HCT116 (cell line): ENCODE measurements around the gene FRMD3. TPM values are rescaled to one million over a fixed set of nuclear protein-coding genes. Genes with fewer than 3 reads are reported as not detected.

Experiments
- ATAC-seq: fragments of 200-7000 bp; cut with Tn5 transposase; 2 replicates; pipeline ENCODE4 v1.9.1; 2020; ENCODE audit warnings: mild to moderate bottlenecking, moderate library complexity
- BruUV-seq: library from RNA; stranded (reverse); fragments of 400-500 nt; replicated peaks from 2 replicates; lab custom pipeline; 2021; lab: Mats Ljungman, UMichigan
- CTCF ChIA-PET: fragments of 300-600 bp; sonication (Branson Sonifier 250); formaldehyde crosslinking; loops from one replicate; lab custom pipeline; 2021; ENCODE audit warnings: antibody characterized with exemption; lab: Charles Lee
- POLR2A ChIA-PET: fragments of 300-600, 350-600 bp; sonication (Branson Sonifier 250); formaldehyde crosslinking; loops from one replicate; lab custom pipeline; 2021; ENCODE audit warnings: antibody characterized with exemption; lab: Charles Lee
- RAD21 ChIA-PET, 2 experiments: fragments of 300-600 bp; sonication (Branson Sonifier 250); formaldehyde crosslinking; loops; one replicate each; lab custom pipeline; 2023; ENCODE audit warnings: low total read pairs in 2 of 2; ENCODE audit not compliant: uncharacterized antibody in 2 of 2, unreplicated experiment in 2 of 2, low non-redundant PET in 1 of 2; lab: Charles Lee
- DNase-seq: peaks from one replicate; pipeline ENCODE4 v3.0.0-alpha.2; 2010; ENCODE audit warnings: low read depth, low spot score
- H2AFZ ChIP-seq: fragments of 200-600 bp; shearing (Covaris generic), sonication (generic); 2 replicates; pipeline ENCODE4 v1.6.1; 2017; ENCODE audit warnings: low read depth, mixed run types, mixed read lengths, antibody characterized with exemption, low read length; ENCODE audit not compliant: poor library complexity, severe bottlenecking
- H3K27ac ChIP-seq: 2 replicates; pipeline ENCODE4 v1.5.1; 2012; ENCODE audit warnings: low read depth, low read length
- H3K27me3 ChIP-seq: fragments of 200-600 bp; sonication (generic); 2 replicates; pipeline ENCODE4 v1.6.1; 2016; ENCODE audit warnings: mixed run types, low read length, mixed read lengths; ENCODE audit not compliant: insufficient read depth
- H3K36me3 ChIP-seq, 2 experiments: fragments of 200-500 bp in 1 of 2; fragments of 200-600 bp in 1 of 2; sonication (Bioruptor generic) in 1 of 2; sonication (generic) in 1 of 2; 2 replicates each; pipeline versions ENCODE4 v1.5.1 to v1.6.1; 2014 to 2016; ENCODE audit warnings: low read length in 2 of 2, inconsistent platforms in 1 of 2, mixed read lengths in 1 of 2, mixed run types in 1 of 2; ENCODE audit not compliant: insufficient read depth in 2 of 2, control insufficient read depth in 1 of 2
- H3K4me1 ChIP-seq, 2 experiments: fragments of 200-600 bp in 1 of 2; sonication (generic) in 1 of 2; 2 replicates each; pipeline versions ENCODE4 v1.5.1 to v1.6.1; 2012 to 2017; ENCODE audit warnings: low read length in 2 of 2, inconsistent platforms in 1 of 2, mild to moderate bottlenecking in 1 of 2, mixed read lengths in 1 of 2, mixed run types in 1 of 2, moderate library complexity in 1 of 2; ENCODE audit not compliant: insufficient read depth in 2 of 2, control insufficient read depth in 1 of 2
- H3K4me2 ChIP-seq: fragments of 200-600 bp; sonication (generic); 2 replicates; pipeline ENCODE4 v1.6.1; 2017; ENCODE audit warnings: mixed run types, low read length, mixed read lengths
- H3K4me3 ChIP-seq, 2 experiments: fragments of 200-600 bp in 1 of 2; sonication (generic) in 1 of 2; replicated peaks in 1 of 2; 2 replicates each; pipeline ENCODE4 v1.5.1; 2011 to 2016; ENCODE audit warnings: low read length in 2 of 2, control low read depth in 1 of 2, low read depth in 1 of 2, mild to moderate bottlenecking in 1 of 2, mixed read lengths in 1 of 2, mixed run types in 1 of 2
- H3K79me2 ChIP-seq: fragments of 200-600 bp; sonication (generic); 2 replicates; pipeline ENCODE4 v1.6.1; 2017; ENCODE audit warnings: mild to moderate bottlenecking, mixed run types, low read length, moderate library complexity, mixed read lengths; ENCODE audit not compliant: insufficient read depth
- H3K9ac ChIP-seq: fragments of 200-600 bp; sonication (generic); 2 replicates; pipeline ENCODE4 v1.6.1; 2016; ENCODE audit warnings: low read length, mixed read lengths
- H3K9me2 ChIP-seq: fragments of 200-600 bp; sonication (generic), shearing (Covaris generic); 2 replicates; pipeline ENCODE4 v1.6.1; 2017; ENCODE audit warnings: mixed run types, mild to moderate bottlenecking, moderate library complexity; ENCODE audit not compliant: insufficient read depth
- H3K9me3 ChIP-seq, 2 experiments: fragments of 200-500 bp in 1 of 2; fragments of 200-600 bp in 1 of 2; sonication (Bioruptor generic) in 1 of 2; sonication (generic) in 1 of 2; 2 replicates each; pipeline ENCODE4 v1.6.1; 2014 to 2017; ENCODE audit warnings: low read length in 2 of 2, mixed read lengths in 2 of 2, inconsistent platforms in 1 of 2, low read depth in 1 of 2, mild to moderate bottlenecking in 1 of 2, mixed run types in 1 of 2, moderate library complexity in 1 of 2; ENCODE audit not compliant: control insufficient read depth in 1 of 2, insufficient read depth in 1 of 2
- H4K20me1 ChIP-seq: fragments of 200-600 bp; sonication (generic), shearing (Covaris generic); 2 replicates; pipeline ENCODE4 v1.6.1; 2017; ENCODE audit warnings: mixed run types, mild to moderate bottlenecking, moderate library complexity; ENCODE audit not compliant: insufficient read depth
- EZH2phosphoT487 ChIP-seq: fragments of 200-600 bp; IDR thresholded peaks from 2 replicates; pipeline ENCODE4 v1.6.1; 2018; ENCODE audit warnings: antibody characterized with exemption, borderline replicate concordance
- JUND ChIP-seq: IDR thresholded peaks from 2 replicates; pipeline ENCODE4 v1.6.1; 2012
- POLR2A ChIP-seq: IDR thresholded peaks from 2 replicates; pipeline ENCODE4 v1.7.0; 2011; ENCODE audit warnings: borderline replicate concordance; ENCODE audit not compliant: insufficient read depth, insufficient read length; ENCODE audit errors: extremely low read depth
- RAD21 ChIP-seq: IDR thresholded peaks from 2 replicates; pipeline ENCODE4 v1.6.1; 2012; ENCODE audit warnings: low read depth, mild to moderate bottlenecking
- SRF ChIP-seq: IDR thresholded peaks from 2 replicates; pipeline ENCODE4 v1.6.1; 2012; ENCODE audit warnings: low read depth
- ZNF274 ChIP-seq: fragments of 200-500 bp; sonication (Bioruptor generic); IDR thresholded peaks from 2 replicates; pipeline ENCODE4 v1.6.1; 2014; ENCODE audit warnings: mild to moderate bottlenecking, low read depth, low read length, inconsistent platforms
- intact Hi-C: fragments of 100-400 bp; cut with micrococcal nuclease; formaldehyde crosslinking; loops from 2 replicates; pipeline ENCODE4 v1.10.0; 2022
- total RNA-seq: library from RNA; stranded (reverse); gene quantifications from one replicate; pipeline ENCODE4 v1.2.1, GENCODE V29; 2021; ENCODE audit not compliant: unreplicated experiment
- TF ChIP-seq, protein P1 (sequence below): IDR thresholded peaks from 2 replicates; pipeline ENCODE4 v1.6.1; 2012; ENCODE audit warnings: low read depth
- TF ChIP-seq, protein P2 (sequence below): IDR thresholded peaks from 2 replicates; pipeline ENCODE4 v1.6.1; 2012

FRMD3 gene
- total RNA-seq, 1 experiment from 2014 or later: 0.89 TPM

DNA sequence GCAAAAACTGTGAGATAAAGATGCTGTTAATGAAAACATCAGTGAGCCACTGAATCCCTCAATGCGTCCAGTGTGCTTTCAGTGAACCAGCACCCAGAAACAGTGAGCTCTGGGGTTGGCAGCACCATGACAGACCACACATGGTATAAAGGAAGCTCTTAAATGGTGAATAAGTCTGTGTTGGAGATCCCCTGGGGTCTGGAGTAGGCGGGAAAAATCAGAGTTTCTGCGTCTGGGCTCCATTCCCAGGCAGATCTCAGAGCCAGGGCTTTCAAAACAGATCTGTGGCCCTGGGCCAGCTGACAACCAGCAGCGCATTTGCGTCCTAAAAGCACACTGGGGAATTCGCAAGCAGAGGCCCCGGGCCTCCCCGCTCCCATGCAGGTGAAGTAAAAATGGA, 233.5 kb downstream of the FRMD3 start:
- H2AFZ ChIP-seq: no peak overlapping the region
- BruUV-seq: no TSS peak
- CTCF ChIA-PET: interaction anchor here (0.8 kb wide), 1 partner anchor 30 kb away, joined by 3 read pairs; no protein-coding TSS in a partner anchor
- DNase-seq (no peak), ATAC-seq (no peak)
- no peaks in the 10 kb centered on the region; a peak in 1 of 4 replicates for H3K4me1 ChIP-seq
- H3K4me2 ChIP-seq: no peak overlapping the region
- H3K27me3 ChIP-seq: 0 out of 2 replicates have a peak, but pooled peaks cover 4% of the 10 kb centered on the region
- no peaks in the 10 kb centered on the region for H3K9me2 ChIP-seq
- TF ChIP-seq, protein P1, sequence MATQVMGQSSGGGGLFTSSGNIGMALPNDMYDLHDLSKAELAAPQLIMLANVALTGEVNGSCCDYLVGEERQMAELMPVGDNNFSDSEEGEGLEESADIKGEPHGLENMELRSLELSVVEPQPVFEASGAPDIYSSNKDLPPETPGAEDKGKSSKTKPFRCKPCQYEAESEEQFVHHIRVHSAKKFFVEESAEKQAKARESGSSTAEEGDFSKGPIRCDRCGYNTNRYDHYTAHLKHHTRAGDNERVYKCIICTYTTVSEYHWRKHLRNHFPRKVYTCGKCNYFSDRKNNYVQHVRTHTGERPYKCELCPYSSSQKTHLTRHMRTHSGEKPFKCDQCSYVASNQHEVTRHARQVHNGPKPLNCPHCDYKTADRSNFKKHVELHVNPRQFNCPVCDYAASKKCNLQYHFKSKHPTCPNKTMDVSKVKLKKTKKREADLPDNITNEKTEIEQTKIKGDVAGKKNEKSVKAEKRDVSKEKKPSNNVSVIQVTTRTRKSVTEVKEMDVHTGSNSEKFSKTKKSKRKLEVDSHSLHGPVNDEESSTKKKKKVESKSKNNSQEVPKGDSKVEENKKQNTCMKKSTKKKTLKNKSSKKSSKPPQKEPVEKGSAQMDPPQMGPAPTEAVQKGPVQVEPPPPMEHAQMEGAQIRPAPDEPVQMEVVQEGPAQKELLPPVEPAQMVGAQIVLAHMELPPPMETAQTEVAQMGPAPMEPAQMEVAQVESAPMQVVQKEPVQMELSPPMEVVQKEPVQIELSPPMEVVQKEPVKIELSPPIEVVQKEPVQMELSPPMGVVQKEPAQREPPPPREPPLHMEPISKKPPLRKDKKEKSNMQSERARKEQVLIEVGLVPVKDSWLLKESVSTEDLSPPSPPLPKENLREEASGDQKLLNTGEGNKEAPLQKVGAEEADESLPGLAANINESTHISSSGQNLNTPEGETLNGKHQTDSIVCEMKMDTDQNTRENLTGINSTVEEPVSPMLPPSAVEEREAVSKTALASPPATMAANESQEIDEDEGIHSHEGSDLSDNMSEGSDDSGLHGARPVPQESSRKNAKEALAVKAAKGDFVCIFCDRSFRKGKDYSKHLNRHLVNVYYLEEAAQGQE: no peak
- no peak for TF ChIP-seq EZH2phosphoT487
- TF ChIP-seq, protein P2, sequence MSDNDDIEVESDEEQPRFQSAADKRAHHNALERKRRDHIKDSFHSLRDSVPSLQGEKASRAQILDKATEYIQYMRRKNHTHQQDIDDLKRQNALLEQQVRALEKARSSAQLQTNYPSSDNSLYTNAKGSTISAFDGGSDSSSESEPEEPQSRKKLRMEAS: no peak
- TF ChIP-seq JUND: no peak
- TF ChIP-seq SRF: no peak
- TF ChIP-seq POLR2A: no peak
- TF ChIP-seq ZNF274: no peak
- no peak for TF ChIP-seq RAD21
- TF ChIP-seq, all 23 proteins: peak for 0
- Histone ChIP-seq H4K20me1 (no peaks in the 10 kb centered on the region), H3K9me3 (no peaks in the 10 kb centered on the region), H3K27ac (no peak overlapping the region), H3K36me3 (no peaks in the 10 kb centered on the region), H3K79me2 (no peaks in the 10 kb centered on the region), H3K9ac (no peak overlapping the region), H3K4me3 (no peak overlapping the region)
- ChIA-PET RAD21 (no interaction called here), POLR2A (no interaction called here)
- intact Hi-C loops: no loop called here
